GM12891 (cell line): Measurements from ENCODE around the gene TRMT44.

ENCODE experiments used
- POLR2A ChIP-seq: IDR thresholded peaks from 2 replicates; pipeline ENCODE4 v1.6.1; 2011; ENCODE audit warnings: low read depth, low read length, control low read depth
- POLR2AphosphoS5 ChIP-seq: IDR thresholded peaks from 2 replicates; pipeline ENCODE4 v1.6.1; 2011; ENCODE audit warnings: low read depth, low read length, control low read depth
- POU2F2 ChIP-seq: IDR thresholded peaks from 2 replicates; pipeline ENCODE4 v1.6.1; 2011; ENCODE audit warnings: low read depth, mild to moderate bottlenecking, control low read depth, low read length, moderate library complexity
- SPI1 ChIP-seq: IDR thresholded peaks from 2 replicates; pipeline ENCODE4 v1.6.1; 2011; ENCODE audit warnings: low read depth, low read length, control low read depth
- TAF1 ChIP-seq: IDR thresholded peaks from 2 replicates; pipeline ENCODE4 v1.6.1; 2011; ENCODE audit warnings: low read depth, low read length, control low read depth

GRCh38 chr4:8435656-8436121 lies 4.9 kb upstream of the TRMT44 start:
- TF ChIP-seq TAF1 (0 out of 2 replicates have a peak, but pooled peaks have one; percentile 36), POLR2AphosphoS5 (0 out of 2 replicates have a peak, but pooled peaks have one; percentile 49), POLR2A (0 out of 2 replicates have a peak, but pooled peaks have one; percentile 41), SPI1 (peak; percentile 50; the same call in 1 of the 2 replicates), POU2F2 (peak; percentile 93)
